MM.1S (cell line): ENCODE results near the gene PCDHGB5.

Experiments
- CTCF ChIP-seq: fragments of 300-600 bp; sonication (generic); IDR thresholded peaks from 2 replicates; pipeline ENCODE4 v1.5.1; 2016; ENCODE audit warnings: antibody characterized with exemption, low read length, mixed read lengths
- EZH2phosphoT487 ChIP-seq: fragments of 300-600 bp; sonication (generic); IDR thresholded peaks from 2 replicates; pipeline ENCODE4 v1.6.1; 2018; ENCODE audit warnings: antibody characterized with exemption, low read length

DNA sequence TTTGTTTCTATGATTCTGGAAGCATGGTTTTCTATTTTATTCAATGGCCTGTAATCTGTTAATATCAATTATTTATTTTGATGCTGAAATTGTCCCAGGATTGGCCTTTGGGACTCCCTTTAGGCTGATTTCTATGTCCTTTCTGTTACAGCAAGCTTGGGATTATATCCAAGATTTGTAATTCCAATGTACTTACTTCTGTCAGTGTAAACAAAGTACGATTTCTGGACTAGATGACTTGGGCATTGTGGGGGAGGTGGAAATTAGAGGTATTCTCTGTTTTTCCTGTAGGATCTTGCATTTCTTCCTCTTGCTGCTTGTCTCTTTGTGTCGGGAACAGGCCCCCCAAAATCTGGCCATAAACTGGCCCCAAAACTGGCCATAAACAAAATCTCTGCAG lies 36.3 kb downstream of the PCDHGB5 start:
- TF ChIP-seq CTCF (no peak), EZH2phosphoT487 (no peak)
